CD14-positive monocyte (primary cell): ENCODE data around the gene SPC24. TPM values are rescaled to one million over a fixed set of nuclear protein-coding genes. Genes with fewer than 3 reads are reported as not detected.

ENCODE experiments used
- DNase-seq, 3 donors: peaks; one replicate each; pipeline ENCODE4 v3.0.0-alpha.2; 2011 to 2022
- H2AFZ ChIP-seq: 2 replicates; pipeline ENCODE4 v1.6.0; 2012; ENCODE audit warnings: mild to moderate bottlenecking, low read depth, low read length, inconsistent platforms; ENCODE audit not compliant: insufficient read depth, poor library complexity, severe bottlenecking
- H3K27ac ChIP-seq, 2 donors: 1 replicate in 1 of 2; 2 replicates in 1 of 2; pipeline ENCODE4 v1.5.1; 2012 to 2013; ENCODE audit warnings: low read length in 2 of 2, control low read depth in 1 of 2, inconsistent platforms in 1 of 2, low read depth in 1 of 2, mild to moderate bottlenecking in 1 of 2
- H3K27me3 ChIP-seq, 2 donors: one replicate each; pipeline versions ENCODE4 v1.6.0 to v1.6.1; 2011 to 2013; ENCODE audit warnings: low read length in 2 of 2; ENCODE audit not compliant: control insufficient read depth in 2 of 2, insufficient read depth in 2 of 2
- H3K36me3 ChIP-seq, 2 donors: replicated peaks in 1 of 2; 1 replicate in 1 of 2; 2 replicates in 1 of 2; pipeline versions ENCODE4 v1.5.1 to v1.6.1; 2012 to 2013; ENCODE audit warnings: low read length in 2 of 2, control low read depth in 1 of 2, inconsistent platforms in 1 of 2, mild to moderate bottlenecking in 1 of 2; ENCODE audit not compliant: insufficient read depth in 2 of 2, control insufficient read depth in 1 of 2
- H3K4me1 ChIP-seq, 2 donors: 1 replicate in 1 of 2; 2 replicates in 1 of 2; pipeline versions ENCODE4 v1.5.1 to v1.6.1; 2012 to 2013; ENCODE audit warnings: low read length in 2 of 2, control low read depth in 1 of 2, inconsistent platforms in 1 of 2, mild to moderate bottlenecking in 1 of 2, moderate library complexity in 1 of 2; ENCODE audit not compliant: insufficient read depth in 2 of 2, control insufficient read depth in 1 of 2
- H3K4me2 ChIP-seq: replicated peaks from 2 replicates; pipeline ENCODE3; 2012; ENCODE audit warnings: low read length, moderate library complexity, mild to moderate bottlenecking; ENCODE audit not compliant: poor library complexity, severe bottlenecking; ENCODE audit errors: extremely low read depth
- H3K4me3 ChIP-seq, 3 experiments: fragments of 200-600 bp in 1 of 3; sonication (generic) in 1 of 3; replicated peaks in 1 of 3; 1 replicate in 2 of 3; 2 replicates in 1 of 3; pipeline ENCODE4 v1.5.1; 2011 to 2013; ENCODE audit warnings: low read length in 3 of 3, mild to moderate bottlenecking in 3 of 3, control low read depth in 2 of 3, low read depth in 2 of 3, inconsistent platforms in 1 of 3, moderate library complexity in 1 of 3
- H3K79me2 ChIP-seq: 2 replicates; pipeline ENCODE4 v1.6.0; 2012; ENCODE audit warnings: mild to moderate bottlenecking, control low read depth, inconsistent platforms, low read length, moderate library complexity; ENCODE audit not compliant: insufficient read depth
- H3K9ac ChIP-seq: 2 replicates; pipeline ENCODE4 v1.6.0; 2017; ENCODE audit warnings: low read length, mild to moderate bottlenecking; ENCODE audit not compliant: insufficient read depth, poor library complexity, severe bottlenecking
- H3K9me3 ChIP-seq, 2 donors: replicated peaks in 1 of 2; 1 replicate in 1 of 2; 2 replicates in 1 of 2; pipeline versions ENCODE4 v1.5.1 to v1.6.1; 2012 to 2013; ENCODE audit warnings: low read length in 2 of 2, control low read depth in 1 of 2; ENCODE audit not compliant: control insufficient read depth in 1 of 2, insufficient read depth in 1 of 2
- H4K20me1 ChIP-seq: 2 replicates; pipeline ENCODE4 v1.6.0; 2012; ENCODE audit warnings: mild to moderate bottlenecking, low read length, control low read depth, moderate library complexity; ENCODE audit not compliant: insufficient read depth
- H3K27ac Mint-ChIP-seq, 7 donors: one replicate each; pipeline ENCODE4 v1.8.0; 2020; ENCODE audit warnings: mild to moderate bottlenecking in 7 of 7, mixed read lengths in 7 of 7, moderate library complexity in 6 of 7, inconsistent platforms in 2 of 7
- H3K27me3 Mint-ChIP-seq, 3 donors: one replicate each; pipeline ENCODE4 v1.8.0; 2021 to 2022; ENCODE audit warnings: low read depth in 3 of 3, mild to moderate bottlenecking in 3 of 3, mixed read lengths in 3 of 3, moderate library complexity in 3 of 3, inconsistent platforms in 1 of 3
- H3K36me3 Mint-ChIP-seq, 2 donors: one replicate each; pipeline ENCODE4 v1.8.0; 2020; ENCODE audit warnings: mixed read lengths in 2 of 2, inconsistent platforms in 1 of 2, mild to moderate bottlenecking in 1 of 2
- H3K4me1 Mint-ChIP-seq: one replicate; pipeline ENCODE4 v1.8.0; 2020; ENCODE audit warnings: mild to moderate bottlenecking, mixed read lengths
- H3K4me3 Mint-ChIP-seq, 2 donors: one replicate each; pipeline ENCODE4 v1.8.0; 2020; ENCODE audit warnings: mild to moderate bottlenecking in 2 of 2, mixed read lengths in 2 of 2, moderate library complexity in 1 of 2
- H3K9me3 Mint-ChIP-seq, 7 donors: one replicate each; pipeline ENCODE4 v1.8.0; 2020 to 2022; ENCODE audit warnings: mixed read lengths in 7 of 7, mild to moderate bottlenecking in 6 of 7, moderate library complexity in 6 of 7, inconsistent platforms in 2 of 7
- CTCF ChIP-seq: fragments of 200-600 bp; IDR thresholded peaks from one replicate; pipeline ENCODE4 v1.8.0; 2022; ENCODE audit warnings: antibody characterized with exemption, mild to moderate bottlenecking
- WGBS: methylation state at CpG from one replicate; pipeline ENCODE4 v1.1.5; 2013; ENCODE audit warnings: missing lambda C conversion rate; ENCODE audit not compliant: insufficient coverage; 5-methylcytosine and 5-hydroxymethylcytosine counted together
- intact Hi-C, 2 donors: fragments of 100-400 bp; cut with micrococcal nuclease; formaldehyde crosslinking; loops; one replicate each; pipeline versions ENCODE4 v1.15.0 to v1.15.1; 2023
- polyA plus RNA-seq, 3 donors: library from polyadenylated mRNA; depleted of rRNA in 1 of 3; unstranded in 2 of 3; stranded (reverse) in 1 of 3; fragments of 300-500 nt in 2 of 3; fragments of >200 nt in 1 of 3; fragmentation: Illumina TruSeq in 2 of 3; gene quantifications; 1 replicate in 2 of 3; 2 replicates in 1 of 3; pipeline ENCODE4 v1.2.3, GENCODE V29; 2012 to 2021

The SPC24 gene
- polyA plus RNA-seq, 3 donors, result 0.27 TPM; not detected in 2

- Mint-ChIP-seq H3K4me3 (peak overlapping the region in 1 of 2 donors; percentile 37), H3K4me1 (peaks cover 7% of the 10 kb centered on the region), H3K27me3 (peaks cover 0 to 1% (median 0%) of the 10 kb centered on the region in 3 donors), H3K9me3 (peaks cover 0 to 6% (median 0%) of the 10 kb centered on the region in 7 donors), H3K36me3 (peaks cover 30 to 63% of the 10 kb centered on the region in 2 donors), H3K27ac (peak overlapping the region in 1 of 7 donors; percentile 14)
- intact Hi-C loops, result no loop called here
- Histone ChIP-seq H3K4me1 (peaks cover 4 to 5% of the 10 kb centered on the region in 2 donors), H3K4me3 (no peak overlapping the region), H4K20me1 (no peaks in the 10 kb centered on the region), H3K9ac (no peak overlapping the region), H3K9me3 (no peaks in the 10 kb centered on the region), H3K27ac (no peak overlapping the region), H3K4me2 (no peak overlapping the region), H2AFZ (no peak overlapping the region), H3K27me3 (no peaks in the 10 kb centered on the region), H3K79me2 (peaks cover 31% of the 10 kb centered on the region), H3K36me3 (peaks cover 27 to 43% of the 10 kb centered on the region in 2 donors)
- TF ChIP-seq CTCF, result no peak
- DNase-seq, result no peak
- WGBS, result 95% methylated on average over 12 of the region's 14 CpGs
These were observed 7.6 kb downstream of the SPC24 start for GRCh38 chr19:11148001-11148400.

DNA sequence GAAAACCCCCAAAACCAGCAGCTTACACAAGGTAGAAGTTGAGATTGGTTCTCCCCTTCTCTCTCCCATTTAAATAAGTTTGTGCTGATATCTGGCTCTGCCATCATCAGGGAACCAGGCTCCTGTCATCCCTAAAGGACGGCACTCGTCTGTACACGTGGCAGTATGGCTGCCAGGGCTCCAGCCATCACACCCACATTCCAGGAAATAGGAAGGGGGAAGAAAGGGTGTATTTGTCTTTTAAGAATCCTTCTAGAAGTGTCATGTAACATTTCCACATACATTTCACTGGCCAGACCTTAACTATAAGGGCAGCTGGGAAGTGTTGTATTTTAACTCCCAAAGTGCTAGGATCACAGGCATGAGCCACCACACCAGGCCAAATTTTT is 10.1 kb downstream of the SPC24 start:
- no peak overlapping the region for H3K4me2 ChIP-seq
- WGBS, result no CpG with 5 or more reads among the region's 3 CpGs
- Mint-ChIP-seq H3K27ac (peak overlapping the region in 1 of 7 donors; percentile 41), H3K4me1 (peaks cover 12% of the 10 kb centered on the region), H3K36me3 (peaks cover 27 to 55% of the 10 kb centered on the region in 2 donors), H3K4me3 (no peak overlapping the region), H3K9me3 (peaks cover 0 to 8% (median 0%) of the 10 kb centered on the region in 7 donors), H3K27me3 (peaks cover 0 to 2% (median 1%) of the 10 kb centered on the region in 3 donors)
- H2AFZ ChIP-seq, result no peak overlapping the region
- no peaks in the 10 kb centered on the region for H3K9me3 ChIP-seq
- TF ChIP-seq CTCF, result no peak
- peaks cover 10% of the 10 kb centered on the region for H3K79me2 ChIP-seq
- peaks cover 10 to 11% of the 10 kb centered on the region in 2 donors for H3K4me1 ChIP-seq
- intact Hi-C loops, result no loop called here
- no peak for DNase-seq
- no peaks in the 10 kb centered on the region for H4K20me1 ChIP-seq
- no peak overlapping the region for H3K4me3 ChIP-seq
- H3K27me3 ChIP-seq, result no peaks in the 10 kb centered on the region
- no peak overlapping the region for H3K9ac ChIP-seq
- H3K27ac ChIP-seq, result no peak overlapping the region
- peaks cover 27 to 43% of the 10 kb centered on the region in 2 donors for H3K36me3 ChIP-seq
